B cell (primary cell): Measurements from ENCODE around the gene SPACA9. TPM values are rescaled to one million over a fixed set of nuclear protein-coding genes. Genes with fewer than 3 reads are reported as not detected.

Experiments used
- ATAC-seq: fragments of 200-7000 bp; cut with Tn5 transposase; one replicate; pipeline ENCODE4 v1.10.0; 2021; ENCODE audit warnings: low read depth, mild to moderate bottlenecking, moderate number of reproducible peaks, moderate library complexity
- CTCF ChIA-PET: fragments of 350-600 bp; sonication (Branson Sonifier 250); formaldehyde crosslinking; loops from one replicate; lab custom pipeline; 2021; ENCODE audit warnings: antibody characterized with exemption, inconsistent platforms; lab: Charles Lee
- POLR2A ChIA-PET: fragments of 350-600 bp; sonication (Branson Sonifier 250); formaldehyde crosslinking; loops from one replicate; lab custom pipeline; 2021; ENCODE audit warnings: antibody characterized with exemption; lab: Charles Lee
- DNase-seq: peaks from one replicate; pipeline ENCODE4 v3.0.0; 2013
- H2AFZ ChIP-seq: 2 replicates; pipeline ENCODE4 v1.6.1; 2012; ENCODE audit warnings: mild to moderate bottlenecking, low read depth, low read length; ENCODE audit not compliant: insufficient read depth, poor library complexity, severe bottlenecking
- H3K27ac ChIP-seq, 2 donors: 1 replicate in 1 of 2; 2 replicates in 1 of 2; pipeline ENCODE4 v1.5.1; 2012 to 2013; ENCODE audit warnings: low read length in 2 of 2, mild to moderate bottlenecking in 2 of 2, moderate library complexity in 1 of 2
- H3K27me3 ChIP-seq, 4 experiments: fragments of 200-600 bp in 1 of 4; sonication (generic) in 1 of 4; replicated peaks in 1 of 4; 1 replicate in 2 of 4; 2 replicates in 2 of 4; pipeline versions ENCODE4 v1.6.1 to v1.7.0; 2013 to 2016; ENCODE audit warnings: low read length in 3 of 4, mild to moderate bottlenecking in 2 of 4, mixed read lengths in 1 of 4, moderate library complexity in 1 of 4; ENCODE audit not compliant: insufficient read depth in 4 of 4, control insufficient read depth in 3 of 4; ENCODE audit errors: control extremely low read depth in 1 of 4
- H3K36me3 ChIP-seq, 2 experiments: replicated peaks in 1 of 2; 1 replicate in 1 of 2; 2 replicates in 1 of 2; pipeline versions ENCODE4 v1.6.1 to v1.7.1; 2013; ENCODE audit warnings: low read length in 1 of 2; ENCODE audit not compliant: insufficient read depth in 2 of 2, control insufficient read depth in 1 of 2; ENCODE audit errors: control extremely low read depth in 1 of 2, extremely low read depth in 1 of 2
- H3K4me1 ChIP-seq, 2 donors: fragments of 200-600 bp in 1 of 2; sonication (generic) in 1 of 2; 1 replicate in 1 of 2; 2 replicates in 1 of 2; pipeline versions ENCODE4 v1.5.1 to v1.6.1; 2013 to 2017; ENCODE audit warnings: low read length in 2 of 2; ENCODE audit not compliant: control insufficient read depth in 2 of 2, insufficient read depth in 2 of 2
- H3K4me2 ChIP-seq: replicated peaks from 2 replicates; pipeline ENCODE3; 2012; ENCODE audit warnings: mild to moderate bottlenecking, low read depth, low read length; ENCODE audit not compliant: poor library complexity, severe bottlenecking
- H3K4me3 ChIP-seq, 5 experiments: fragments of 200-600 bp in 1 of 5; sonication (generic) in 1 of 5; 1 replicate in 3 of 5; 2 replicates in 2 of 5; pipeline versions ENCODE4 v1.5.1 to v1.7.0; 2011 to 2016; ENCODE audit warnings: low read length in 4 of 5, mild to moderate bottlenecking in 4 of 5, low read depth in 2 of 5, control low read depth in 1 of 5, moderate library complexity in 1 of 5; ENCODE audit not compliant: insufficient read depth in 1 of 5; ENCODE audit errors: control extremely low read depth in 1 of 5, extremely low read depth in 1 of 5
- H3K79me2 ChIP-seq: fragments of 200-600 bp; sonication (generic); one replicate; pipeline ENCODE4 v1.6.0; 2016; ENCODE audit warnings: low read length; ENCODE audit not compliant: control insufficient read depth, insufficient read depth
- H3K9ac ChIP-seq: fragments of 200-600 bp; sonication (generic); 2 replicates; pipeline ENCODE4 v1.6.1; 2017; ENCODE audit warnings: mild to moderate bottlenecking, low read length, moderate library complexity
- H3K9me3 ChIP-seq, 3 donors: one replicate each; pipeline versions ENCODE4 v1.6.1 to v1.7.1; 2013; ENCODE audit warnings: low read length in 2 of 3; ENCODE audit not compliant: control insufficient read depth in 2 of 3, insufficient read depth in 1 of 3; ENCODE audit errors: control extremely low read depth in 1 of 3
- H4K20me1 ChIP-seq: 2 replicates; pipeline ENCODE4 v1.6.0; 2012; ENCODE audit warnings: mild to moderate bottlenecking, low read length; ENCODE audit not compliant: insufficient read depth, control insufficient read depth, poor library complexity, severe bottlenecking
- H3K27ac Mint-ChIP-seq: one replicate; pipeline ENCODE4 v1.8.0; 2021; ENCODE audit warnings: mixed read lengths
- H3K27me3 Mint-ChIP-seq: one replicate; pipeline ENCODE4 v1.8.0; 2021; ENCODE audit warnings: mixed read lengths
- H3K4me1 Mint-ChIP-seq: one replicate; pipeline ENCODE4 v1.8.0; 2021; ENCODE audit warnings: mixed read lengths
- H3K4me3 Mint-ChIP-seq: one replicate; pipeline ENCODE4 v1.8.0; 2021; ENCODE audit warnings: mixed read lengths
- H3K9me3 Mint-ChIP-seq: one replicate; pipeline ENCODE4 v1.8.0; 2022; ENCODE audit warnings: mixed read lengths; ENCODE audit not compliant: insufficient read depth
- EZH2 ChIP-seq: IDR thresholded peaks from 2 replicates; pipeline ENCODE4 v1.6.1; 2012; ENCODE audit warnings: borderline replicate concordance, low read depth, mild to moderate bottlenecking, moderate library complexity, low read length; ENCODE audit not compliant: insufficient read depth, poor library complexity, severe bottlenecking
- WGBS: methylation state at CpG from one replicate; pipeline ENCODE4 v1.1.5; 2013; ENCODE audit warnings: missing lambda C conversion rate; ENCODE audit not compliant: insufficient coverage; 5-methylcytosine and 5-hydroxymethylcytosine counted together
- intact Hi-C: fragments of 100-400 bp; cut with micrococcal nuclease; formaldehyde crosslinking; loops from one replicate; pipeline ENCODE4 v1.10.0; 2022
- polyA plus RNA-seq: library from polyadenylated mRNA; depleted of rRNA; stranded (reverse); fragments of >200 nt; gene quantifications from 2 replicates; pipeline ENCODE4 v1.2.3, GENCODE V29; 2012
- total RNA-seq, 2 donors: library from RNA; stranded (reverse); fragments of 120-200 nt in 1 of 2; gene quantifications; 1 replicate in 1 of 2; 2 replicates in 1 of 2; pipeline versions ENCODE4 v1.2.3 to v1.2.4, GENCODE V29; 2013 to 2022
- TF ChIP-seq, protein P1 (sequence below): fragments of 200-600 bp; IDR thresholded peaks from one replicate; pipeline ENCODE4 v1.8.0; 2022; ENCODE audit warnings: antibody characterized with exemption, mild to moderate bottlenecking

The SPACA9 gene
- total and polyA plus RNA-seq, 2 donors (not counting 1 experiment from before 2014, with no cell fraction given), result 2.8 to 4.5 TPM

DNA sequence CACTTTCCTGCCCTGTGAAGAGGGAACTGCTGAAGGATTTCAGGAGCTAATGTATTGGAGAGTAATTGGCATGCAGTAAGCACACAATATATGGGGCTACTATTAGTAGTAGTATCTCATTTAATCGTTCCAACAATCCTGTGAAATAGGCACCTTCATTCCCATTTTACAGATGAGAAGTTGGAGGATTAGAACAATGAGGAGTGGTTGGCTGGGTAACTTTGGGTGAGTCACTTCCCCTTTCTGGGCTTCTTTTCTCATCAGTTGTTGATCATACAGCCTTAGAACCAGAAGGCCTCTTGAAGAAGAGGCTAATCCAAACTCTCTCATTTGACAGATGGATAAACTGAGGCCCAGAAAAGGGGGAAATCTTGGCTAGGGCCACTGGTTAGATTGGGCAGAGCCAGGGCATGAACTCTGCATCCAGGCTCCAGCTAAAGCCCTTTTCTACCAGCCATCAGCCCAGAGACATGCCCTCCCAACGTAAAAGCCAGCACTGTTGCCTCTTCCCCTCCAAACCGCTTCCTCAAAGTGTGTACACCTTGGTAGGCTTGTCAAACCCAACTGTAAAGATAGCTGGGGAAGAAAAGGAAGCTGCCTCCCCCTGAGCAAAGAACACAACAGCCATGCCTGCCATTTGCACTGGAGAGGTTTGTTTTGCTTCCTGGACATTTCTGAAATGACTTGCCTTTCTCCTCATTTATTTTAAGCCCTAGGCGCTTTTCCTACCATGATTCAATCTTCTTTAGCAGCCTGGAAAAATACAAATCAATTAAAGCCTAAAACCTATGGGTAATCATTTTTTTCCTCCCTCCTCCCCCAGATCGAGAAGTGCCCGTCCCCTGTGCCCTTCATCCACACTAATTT lies 992 bp downstream of the SPACA9 start:
- 75% methylated on average over 4 of the region's 6 CpGs for WGBS
- Histone ChIP-seq H3K79me2 (no peaks in the 10 kb centered on the region), H3K4me1 (peaks cover 16 to 29% of the 10 kb centered on the region in 2 donors), H2AFZ (peak overlapping the region; percentile 35), H4K20me1 (no peaks in the 10 kb centered on the region), H3K4me2 (peak overlapping the region; percentile 96), H3K36me3 (no peaks in the 10 kb centered on the region), H3K27ac (peak overlapping the region; percentile 24 to 81), H3K9me3 (no peaks in the 10 kb centered on the region), H3K9ac (peak overlapping the region; percentile 98), H3K4me3 (peak overlapping the region in 1 of 5 experiments; percentile 99), H3K27me3 (no peaks in the 10 kb centered on the region)
- no peak for TF ChIP-seq EZH2
- intact Hi-C loops, result loop anchor here (2.0 kb wide), 1 partner anchor 65 kb away; the partner anchor contains the start of gene TSC1
- Mint-ChIP-seq H3K9me3 (no peaks in the 10 kb centered on the region), H3K4me1 (peaks cover 21% of the 10 kb centered on the region), H3K27me3 (no peaks in the 10 kb centered on the region), H3K27ac (peak overlapping the region; percentile 91), H3K4me3 (peak overlapping the region; percentile 89)
- CTCF ChIA-PET, result interaction anchor here (0.9 to 2.9 kb wide), 5 partner anchors 8 to 98 kb away, joined by 3 to 30 read pairs (median 4); no protein-coding TSS in a partner anchor
- POLR2A ChIA-PET, result interaction anchor here (0.6 to 1.0 kb wide), 4 partner anchors 8 to 1081 kb away, joined by 3 to 12 read pairs (median 6); no protein-coding TSS in a partner anchor
- ATAC-seq (no peak), DNase-seq (peak; percentile 41)

DNA sequence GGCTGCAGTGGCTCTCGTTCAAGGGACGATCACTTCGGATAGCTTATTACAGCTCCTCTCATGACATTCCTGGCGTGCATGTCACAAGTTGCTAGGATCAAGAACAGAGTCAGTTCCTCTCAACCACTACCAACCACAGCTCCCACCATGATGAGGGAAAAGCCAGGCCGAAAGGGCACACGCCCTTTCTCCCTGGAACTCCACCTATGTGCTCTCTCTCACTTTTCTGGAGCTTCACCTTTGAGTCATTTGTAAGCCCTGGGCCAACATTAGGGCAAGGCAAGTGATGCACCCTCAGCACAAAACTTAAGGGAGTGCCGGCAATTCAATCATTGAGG lies 1.6 kb downstream of the SPACA9 start:
- Mint-ChIP-seq H3K4me1 (peaks cover 21% of the 10 kb centered on the region), H3K9me3 (no peaks in the 10 kb centered on the region), H3K4me3 (peak overlapping the region; percentile 24), H3K27ac (peak overlapping the region; percentile 91), H3K27me3 (no peaks in the 10 kb centered on the region)
- H3K4me1 ChIP-seq, result peaks cover 17 to 32% of the 10 kb centered on the region in 2 donors
- ATAC-seq, result no peak
- CTCF ChIA-PET, result interaction anchor here (1.8 to 2.9 kb wide), 2 partner anchors 8 to 21 kb away, joined by 4 to 30 read pairs; no protein-coding TSS in a partner anchor
- 96% methylated on average over 5 of the region's 7 CpGs for WGBS
- no peaks in the 10 kb centered on the region for H4K20me1 ChIP-seq
- TF ChIP-seq, protein P1, sequence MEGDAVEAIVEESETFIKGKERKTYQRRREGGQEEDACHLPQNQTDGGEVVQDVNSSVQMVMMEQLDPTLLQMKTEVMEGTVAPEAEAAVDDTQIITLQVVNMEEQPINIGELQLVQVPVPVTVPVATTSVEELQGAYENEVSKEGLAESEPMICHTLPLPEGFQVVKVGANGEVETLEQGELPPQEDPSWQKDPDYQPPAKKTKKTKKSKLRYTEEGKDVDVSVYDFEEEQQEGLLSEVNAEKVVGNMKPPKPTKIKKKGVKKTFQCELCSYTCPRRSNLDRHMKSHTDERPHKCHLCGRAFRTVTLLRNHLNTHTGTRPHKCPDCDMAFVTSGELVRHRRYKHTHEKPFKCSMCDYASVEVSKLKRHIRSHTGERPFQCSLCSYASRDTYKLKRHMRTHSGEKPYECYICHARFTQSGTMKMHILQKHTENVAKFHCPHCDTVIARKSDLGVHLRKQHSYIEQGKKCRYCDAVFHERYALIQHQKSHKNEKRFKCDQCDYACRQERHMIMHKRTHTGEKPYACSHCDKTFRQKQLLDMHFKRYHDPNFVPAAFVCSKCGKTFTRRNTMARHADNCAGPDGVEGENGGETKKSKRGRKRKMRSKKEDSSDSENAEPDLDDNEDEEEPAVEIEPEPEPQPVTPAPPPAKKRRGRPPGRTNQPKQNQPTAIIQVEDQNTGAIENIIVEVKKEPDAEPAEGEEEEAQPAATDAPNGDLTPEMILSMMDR, result no peak
- H2AFZ ChIP-seq, result no peak overlapping the region
- H3K36me3 ChIP-seq, result no peaks in the 10 kb centered on the region
- H3K9me3 ChIP-seq, result no peaks in the 10 kb centered on the region
- H3K27me3 ChIP-seq, result no peaks in the 10 kb centered on the region
- no peak overlapping the region for H3K4me3 ChIP-seq
- POLR2A ChIA-PET, result no interaction called here
- no peak overlapping the region for H3K4me2 ChIP-seq
- intact Hi-C loops, result no loop called here
- peak overlapping the region in 1 of 2 donors; percentile 81 for H3K27ac ChIP-seq
- DNase-seq, result no peak
- no peaks in the 10 kb centered on the region for H3K79me2 ChIP-seq
- H3K9ac ChIP-seq, result no peak overlapping the region
